Lower lobe of right lung (tissue), 2 donors: ENCODE results near the gene RALGPS1. TPM values are rescaled to one million over a fixed set of nuclear protein-coding genes. Genes with fewer than 3 reads are reported as not detected.

ENCODE experiments used
- ATAC-seq, 2 donors: fragments of 200-7000 bp; cut with Tn5 transposase; one replicate each; pipeline ENCODE4 v1.9.1; 2020 to 2022; ENCODE audit warnings: mild to moderate bottlenecking in 2 of 2, moderate library complexity in 2 of 2
- DNase-seq: peaks from one replicate; pipeline ENCODE4 v3.0.0-alpha.2; 2020
- H3K27ac ChIP-seq: fragments of 200-600 bp; one replicate; pipeline ENCODE4 v1.8.0; 2022
- H3K27me3 ChIP-seq: fragments of 200-600 bp; one replicate; pipeline ENCODE4 v1.8.0; 2022; ENCODE audit warnings: low read depth
- H3K36me3 ChIP-seq: fragments of 200-600 bp; one replicate; pipeline ENCODE4 v1.8.0; 2022; ENCODE audit warnings: mild to moderate bottlenecking
- H3K4me1 ChIP-seq: fragments of 200-600 bp; one replicate; pipeline ENCODE4 v1.8.0; 2022
- H3K4me3 ChIP-seq: fragments of 200-600 bp; one replicate; pipeline ENCODE4 v1.8.0; 2022; ENCODE audit warnings: mild to moderate bottlenecking
- H3K9me3 ChIP-seq: fragments of 200-600 bp; one replicate; pipeline ENCODE4 v1.8.0; 2022
- intact Hi-C: fragments of 100-400 bp; cut with DNase I; formaldehyde crosslinking; loops from one replicate; pipeline ENCODE4 v1.11.0; 2022
- long read RNA-seq: library from polyadenylated mRNA; unstranded; transcript quantifications from one replicate; pipeline ENCODE4 v2.0.0, GENCODE V29; 2021
- total RNA-seq: library from RNA; stranded (reverse); fragmentation: NEBNext Ultra II Directional; extraction: Animal tissue kit (Norgen Biotek cat#: 25700); gene quantifications from one replicate; pipeline ENCODE4 v1.2.1, GENCODE V29; 2021
- TF ChIP-seq, protein P1 (sequence below): fragments of 200-600 bp; IDR thresholded peaks from one replicate; pipeline ENCODE4 v1.8.0; 2022; ENCODE audit warnings: antibody characterized with exemption, mild to moderate bottlenecking
- donor health status: DM: no; HTN: yes; CAD: no; lungs with severe emphysema.

The RALGPS1 gene, protein sequence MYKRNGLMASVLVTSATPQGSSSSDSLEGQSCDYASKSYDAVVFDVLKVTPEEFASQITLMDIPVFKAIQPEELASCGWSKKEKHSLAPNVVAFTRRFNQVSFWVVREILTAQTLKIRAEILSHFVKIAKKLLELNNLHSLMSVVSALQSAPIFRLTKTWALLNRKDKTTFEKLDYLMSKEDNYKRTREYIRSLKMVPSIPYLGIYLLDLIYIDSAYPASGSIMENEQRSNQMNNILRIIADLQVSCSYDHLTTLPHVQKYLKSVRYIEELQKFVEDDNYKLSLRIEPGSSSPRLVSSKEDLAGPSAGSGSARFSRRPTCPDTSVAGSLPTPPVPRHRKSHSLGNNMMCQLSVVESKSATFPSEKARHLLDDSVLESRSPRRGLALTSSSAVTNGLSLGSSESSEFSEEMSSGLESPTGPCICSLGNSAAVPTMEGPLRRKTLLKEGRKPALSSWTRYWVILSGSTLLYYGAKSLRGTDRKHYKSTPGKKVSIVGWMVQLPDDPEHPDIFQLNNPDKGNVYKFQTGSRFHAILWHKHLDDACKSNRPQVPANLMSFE
- total RNA-seq = 17.6 TPM
- long read RNA-seq, full-length matches to known transcripts = 1 of 20 reads
- long read RNA-seq, partial matches to known transcripts = 2 of 20 reads
- long read RNA-seq, other reads (novel, unspliced or antisense) = 17 of 20 reads

DNA sequence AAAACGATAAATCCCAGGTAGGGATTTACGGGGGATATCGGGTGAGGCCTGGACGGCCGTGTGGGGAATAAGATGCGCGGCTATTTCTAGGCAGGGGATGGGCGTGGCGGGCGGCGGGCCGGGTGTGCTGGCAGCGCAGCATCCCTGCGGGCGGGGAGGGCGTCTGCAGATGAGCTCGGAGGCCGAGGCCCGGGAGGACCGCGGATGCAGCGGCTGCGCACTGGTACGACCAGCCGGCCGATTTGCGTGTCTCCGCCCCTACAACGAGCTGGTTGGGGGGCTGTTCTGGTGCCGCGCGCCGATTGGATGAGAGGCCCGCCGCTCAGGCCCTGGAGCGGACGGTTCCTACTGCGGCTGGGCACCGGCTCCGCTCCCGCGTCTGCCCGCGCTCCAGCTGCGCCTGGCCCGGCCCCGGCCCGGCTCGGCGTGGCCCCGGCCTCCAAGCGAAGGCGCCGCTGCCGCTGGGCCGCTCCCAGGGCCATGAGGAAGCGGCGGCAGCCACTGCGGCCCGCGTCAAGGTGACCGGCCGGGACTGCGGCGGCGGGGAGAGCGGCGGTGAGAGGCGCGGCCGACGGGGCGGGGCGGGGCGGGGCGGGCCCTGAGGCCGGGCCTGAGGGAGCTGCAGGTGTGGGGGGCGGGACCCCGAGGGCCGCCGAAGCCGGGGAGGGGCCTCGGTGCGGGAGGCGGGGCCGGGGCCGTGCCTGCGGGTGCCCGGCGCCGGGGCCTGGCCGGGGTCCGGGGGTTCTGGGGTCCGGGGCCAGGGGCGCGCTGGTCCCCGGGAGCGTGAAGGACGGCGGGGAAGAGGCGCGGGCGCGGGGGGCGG is at the start of gene RALGPS1:
Gene RALGPS1, plus strand, starts transcription at position 325 of the 823 bp plus-strand sequence. CDS start 47,508 bp downstream, outside the sequence.
- TF ChIP-seq, protein P1, sequence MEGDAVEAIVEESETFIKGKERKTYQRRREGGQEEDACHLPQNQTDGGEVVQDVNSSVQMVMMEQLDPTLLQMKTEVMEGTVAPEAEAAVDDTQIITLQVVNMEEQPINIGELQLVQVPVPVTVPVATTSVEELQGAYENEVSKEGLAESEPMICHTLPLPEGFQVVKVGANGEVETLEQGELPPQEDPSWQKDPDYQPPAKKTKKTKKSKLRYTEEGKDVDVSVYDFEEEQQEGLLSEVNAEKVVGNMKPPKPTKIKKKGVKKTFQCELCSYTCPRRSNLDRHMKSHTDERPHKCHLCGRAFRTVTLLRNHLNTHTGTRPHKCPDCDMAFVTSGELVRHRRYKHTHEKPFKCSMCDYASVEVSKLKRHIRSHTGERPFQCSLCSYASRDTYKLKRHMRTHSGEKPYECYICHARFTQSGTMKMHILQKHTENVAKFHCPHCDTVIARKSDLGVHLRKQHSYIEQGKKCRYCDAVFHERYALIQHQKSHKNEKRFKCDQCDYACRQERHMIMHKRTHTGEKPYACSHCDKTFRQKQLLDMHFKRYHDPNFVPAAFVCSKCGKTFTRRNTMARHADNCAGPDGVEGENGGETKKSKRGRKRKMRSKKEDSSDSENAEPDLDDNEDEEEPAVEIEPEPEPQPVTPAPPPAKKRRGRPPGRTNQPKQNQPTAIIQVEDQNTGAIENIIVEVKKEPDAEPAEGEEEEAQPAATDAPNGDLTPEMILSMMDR = no peak
- intact Hi-C loops = no loop called here
- peak within 1 kb of the TSS; percentile 77 for H3K27ac ChIP-seq

DNA sequence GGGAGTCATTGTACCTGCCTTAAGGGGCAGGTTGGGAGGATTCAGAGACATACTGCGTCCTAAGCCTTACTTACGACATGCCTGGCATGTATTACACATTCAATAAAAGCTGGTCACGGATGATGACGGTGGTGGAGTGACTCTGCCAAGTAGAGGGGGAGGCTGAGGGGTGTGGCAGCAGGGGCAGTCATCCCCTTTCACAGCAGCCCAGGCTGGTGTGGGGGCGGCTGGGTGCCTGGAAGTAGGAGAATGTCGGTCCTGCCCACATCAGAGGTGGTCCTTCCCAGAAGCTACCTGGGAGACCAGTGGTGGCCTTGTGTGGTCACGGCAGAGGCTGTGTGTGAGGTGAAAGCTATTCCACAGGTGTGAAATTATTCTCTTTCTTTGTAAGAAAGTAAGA is 45.2 kb upstream of the RALGPS1 start:
- ATAC-seq (no peak), DNase-seq (no peak)
- TF ChIP-seq, protein P1 = no peak

More for the DNA sequence above, at the start of gene RALGPS1:
- DNase-seq (peak; percentile 97), ATAC-seq (peak; percentile 98)
- H3K36me3 ChIP-seq = no peaks in the 10 kb centered on the region
- H3K4me1 ChIP-seq = peaks cover 12% of the 10 kb centered on the region
- no peaks in the 10 kb centered on the region for H3K27me3 ChIP-seq
- H3K4me3 ChIP-seq = peak within 1 kb of the TSS; percentile 55
- no peaks in the 10 kb centered on the region for H3K9me3 ChIP-seq

DNA sequence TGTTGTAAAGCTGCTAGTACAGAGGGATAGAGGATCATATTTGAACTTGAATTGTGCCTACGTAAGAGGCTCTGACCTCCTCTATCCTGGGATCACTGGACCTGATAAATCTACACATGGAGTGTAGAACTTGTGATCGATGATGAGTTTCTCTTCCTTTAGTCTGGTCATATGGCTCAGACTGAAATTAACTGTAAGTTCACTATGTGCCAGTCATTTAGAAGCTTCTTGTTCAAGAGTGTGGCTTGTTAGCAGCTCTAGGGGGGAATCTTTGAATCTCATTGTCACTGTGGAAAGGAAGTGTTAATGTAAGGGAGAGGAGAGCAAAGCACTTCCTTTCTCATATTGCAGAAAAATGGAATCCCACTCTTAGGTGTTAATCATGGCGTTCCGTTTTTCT is 42.1 kb upstream of the RALGPS1 start:
- Histone ChIP-seq H3K9me3 (no peaks in the 10 kb centered on the region), H3K27ac (no peak overlapping the region), H3K4me1 (peaks cover 7% of the 10 kb centered on the region), H3K27me3 (no peaks in the 10 kb centered on the region), H3K4me3 (no peak overlapping the region), H3K36me3 (peaks cover 6% of the 10 kb centered on the region)
- intact Hi-C loops = no loop called here
- DNase-seq (no peak), ATAC-seq (no peak)
- TF ChIP-seq, protein P1 = no peak

More for the DNA sequence above, 45.2 kb upstream of the RALGPS1 start:
- Histone ChIP-seq H3K36me3 (peaks cover 32% of the 10 kb centered on the region), H3K4me3 (no peak overlapping the region), H3K27ac (no peak overlapping the region), H3K27me3 (no peaks in the 10 kb centered on the region), H3K4me1 (peaks cover 7% of the 10 kb centered on the region), H3K9me3 (no peaks in the 10 kb centered on the region)
- intact Hi-C loops = no loop called here

DNA sequence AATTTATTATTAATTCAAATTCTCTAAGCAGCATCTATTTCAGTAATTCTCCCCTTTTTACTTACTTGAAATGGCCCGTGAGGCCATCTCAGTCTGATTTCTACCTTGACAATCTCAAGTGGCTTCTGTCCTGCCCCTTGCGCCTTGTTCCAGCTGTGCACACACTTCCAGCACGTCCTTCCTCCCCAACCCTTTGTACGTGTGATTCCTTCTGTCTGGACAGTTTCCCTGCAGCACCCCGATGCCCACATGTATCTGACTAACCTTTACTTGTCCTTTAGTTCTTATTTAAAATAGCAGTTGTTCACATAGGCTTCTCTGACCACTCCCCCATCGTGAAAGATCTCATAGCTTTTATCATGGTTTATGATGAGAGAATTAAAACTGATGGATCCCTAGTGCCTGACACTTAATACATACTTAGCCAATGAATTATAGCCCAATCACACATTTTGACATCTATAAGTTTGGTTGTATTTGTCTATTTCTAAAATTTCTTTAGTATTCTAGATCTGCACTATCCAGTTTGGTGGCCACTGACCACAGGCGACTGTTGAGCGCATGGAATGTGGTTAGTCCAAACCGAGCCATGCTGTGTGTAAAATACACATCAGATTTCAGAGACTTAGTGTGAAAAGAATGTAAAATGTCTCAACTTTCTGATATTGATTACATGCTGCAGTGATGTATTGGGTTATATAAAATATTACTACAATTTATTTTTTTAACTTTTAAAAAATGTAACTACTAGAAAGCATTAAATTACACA is 39.9 kb upstream of the RALGPS1 start:
- ATAC-seq (peak in 1 of 2 donors; percentile 54), DNase-seq (no peak)
- peaks cover 4% of the 10 kb centered on the region for H3K4me1 ChIP-seq
- H3K36me3 ChIP-seq = peaks cover 19% of the 10 kb centered on the region
- H3K4me3 ChIP-seq = no peak overlapping the region
- no peaks in the 10 kb centered on the region for H3K9me3 ChIP-seq
- no peak overlapping the region for H3K27ac ChIP-seq
- intact Hi-C loops = no loop called here
- TF ChIP-seq, protein P1 = no peak
- H3K27me3 ChIP-seq = no peaks in the 10 kb centered on the region
